ENCODE data around the gene TRIM7. TPM values are rescaled to one million over a fixed set of nuclear protein-coding genes. Genes with fewer than 3 reads are reported as not detected.

TRIM7 gene
- total and polyA plus RNA-seq, 2 of the 4 experiments (the other 2 are of a cell fraction) = 0.54 to 1.0 TPM

DNA sequence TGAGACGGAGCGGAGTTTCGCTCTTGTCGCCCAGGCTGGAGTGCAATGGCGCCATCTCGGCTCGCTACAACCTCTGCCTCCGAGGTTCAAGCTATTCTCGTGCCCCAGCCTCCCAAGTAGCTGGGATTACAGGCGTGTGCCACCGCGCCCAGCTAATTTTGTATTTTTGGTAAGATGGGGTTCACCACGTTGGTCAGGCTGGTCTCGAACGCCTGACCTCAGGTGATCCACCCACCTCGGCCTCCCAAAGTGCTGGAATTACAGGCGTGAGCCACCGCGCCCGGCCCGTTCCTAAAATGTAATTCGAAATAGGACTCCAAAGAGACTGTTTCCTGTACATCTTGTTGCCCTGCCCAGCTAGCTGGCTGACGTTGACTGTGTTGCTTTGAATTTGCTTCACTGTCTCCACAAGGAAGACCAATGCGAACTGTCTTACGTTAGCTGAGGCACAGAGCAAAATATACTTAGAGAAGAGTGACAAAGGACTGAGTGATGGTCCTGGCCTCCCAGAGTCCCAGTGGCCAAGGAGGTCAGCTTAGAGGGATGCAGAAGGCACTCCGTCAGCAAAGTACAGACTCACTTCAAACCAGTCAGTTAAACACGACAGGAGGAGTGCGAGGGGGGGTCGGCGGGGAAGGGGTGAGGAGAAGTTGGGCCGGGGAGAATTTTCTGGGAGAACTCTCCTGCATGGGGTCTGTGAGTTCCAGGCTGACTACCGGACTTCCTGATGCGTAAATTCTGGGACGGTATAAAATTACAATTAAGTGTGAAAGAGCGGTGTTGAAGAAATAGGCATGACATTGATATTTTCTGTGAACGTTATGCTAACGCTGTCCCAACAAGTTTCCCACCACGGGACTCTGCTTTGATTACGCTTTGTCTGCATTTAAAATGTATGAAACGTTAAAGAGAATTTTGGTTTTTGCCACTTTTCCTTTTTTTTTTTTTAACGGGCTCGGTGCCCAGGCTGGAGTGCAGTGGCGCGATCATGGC, 11.3 kb upstream of the TRIM7 start:
- Histone ChIP-seq H2AK5ac (ENCODE audit: low read depth, low read length) (no peak overlapping the region; the same call in 1 of the 2 replicates), H2BK5ac (ENCODE audit: low read depth, low read length, poor library complexity, severe bottlenecking) (no peak overlapping the region), H3K4ac (ENCODE audit: low read depth, low read length) (no peak overlapping the region; the same call in 1 of the 2 replicates), H3K4me3 (ENCODE audit: insufficient read depth, low read depth, low read length) (peak overlapping the region; percentile 33; the same call in 1 of the 2 replicates), H4K5ac (ENCODE audit: low read depth, low read length) (peak overlapping the region; percentile 13; the same call in 1 of the 2 replicates), H3K56ac (ENCODE audit: extremely low read depth, insufficient read depth, low read length) (no peak overlapping the region), H3K27me3 (ENCODE audit: control insufficient read depth, insufficient read depth, low read length) (no peaks in the 10 kb centered on the region; the same call in 1 of the 2 replicates), H3K9me1 (ENCODE audit: insufficient read depth, low read length) (peaks cover 8% of the 10 kb centered on the region; the same call in 1 of the 2 replicates), H3K14ac (replicated peaks; ENCODE audit: low read depth, low read length) (peak overlapping the region; percentile 63; the same call in 1 of the 2 replicates), H3K18ac (ENCODE audit: low read depth, low read length) (no peak overlapping the region), H4K91ac (ENCODE audit: insufficient read depth, low read depth, low read length) (no peak overlapping the region), H2AFZ (replicated peaks; ENCODE audit: low read length, poor library complexity) (peak overlapping the region; percentile 88), H2BK20ac (ENCODE audit: low read depth, low read length) (no peak overlapping the region), H3K4me2 (ENCODE audit: low read depth, low read length) (peak overlapping the region; percentile 74), H4K8ac (ENCODE audit: low read depth in 2 of 2, low read length in 2 of 2) (no peak overlapping the region; a peak in 1 of 4 replicates), H3K4me1 (ENCODE audit: control insufficient read depth, insufficient read depth, low read length) (0 out of 2 replicates have a peak, but pooled peaks cover 2% of the 10 kb centered on the region), H2BK15ac (ENCODE audit: low read depth, low read length) (no peak overlapping the region), H3K9me3 (ENCODE audit: control insufficient read depth, insufficient read depth, low read length) (no peaks in the 10 kb centered on the region), H3K9ac (ENCODE audit: low read depth, low read length) (0 out of 2 replicates have a peak overlapping the region, but pooled peaks have one; percentile 14), H4K20me1 (ENCODE audit: insufficient read depth, low read length) (peaks cover 6% of the 10 kb centered on the region), H2AK9ac (replicated peaks; ENCODE audit: low read depth, low read length, poor library complexity) (no peak overlapping the region), H3K79me1 (ENCODE audit: low read depth in 1 of 2, low read length in 2 of 2) (no peaks in the 10 kb centered on the region), H3K23ac (ENCODE audit: low read depth, low read length) (peak overlapping the region; percentile 66; the same call in 1 of the 2 replicates), H2BK120ac (ENCODE audit: low read depth, low read length) (no peak overlapping the region), H3K27ac (ENCODE audit: insufficient read depth, low read length) (no peak overlapping the region), H3K36me3 (ENCODE audit: control insufficient read depth, insufficient read depth, low read length) (no peaks in the 10 kb centered on the region)
- in situ Hi-C loops (cut with MboI; ENCODE audit: low sequenced_read_pairs) (no loop called here), dilution Hi-C loops (cut with HindIII; ENCODE audit: low sequenced_read_pairs, unreplicated experiment) (no loop called here), intact Hi-C loops (cut with micrococcal nuclease) (no loop called here)
- ATAC-seq (ENCODE audit: low read depth) (no peak), DNase-seq (no peak)
- ChIA-PET POLR2A (ENCODE audit: unreplicated experiment) (no interaction called here), CTCF (no interaction called here)
- BruUV-seq (replicated peaks) = no TSS peak
- WGBS, 2 experiments (ENCODE audit: extremely low coverage in 2 of 2, insufficient read length in 1 of 2) = 27% methylated on average over 11 of the region's 44 CpGs; no CpG with 5 or more reads in 1 of the 2 experiments
- TF ChIP-seq FOS (IDR thresholded peaks at IDR 0.05; ENCODE audit: low read depth, low read length) (no peak), CHD1 (IDR thresholded peaks at IDR 0.05; ENCODE audit: low read depth, low read length) (no peak), NFE2L2 (IDR thresholded peaks at IDR 0.05; ENCODE audit: low read depth, low read length) (no peak), RAD21 (IDR thresholded peaks at IDR 0.05; ENCODE audit: low read length) (no peak), MAFK (IDR thresholded peaks at IDR 0.05; ENCODE audit: low read depth, low read length) (no peak), POLR2A (IDR thresholded peaks at IDR 0.05; ENCODE audit: low read depth, low read length) (no peak), MXI1 (IDR thresholded peaks at IDR 0.05; ENCODE audit: borderline replicate concordance, low read depth, low read length) (no peak), SMC3 (IDR thresholded peaks at IDR 0.05; ENCODE audit: low read depth, low read length) (no peak), MAZ (IDR thresholded peaks at IDR 0.05; ENCODE audit: borderline replicate concordance, low read depth, low read length) (no peak), BHLHE40 (IDR thresholded peaks at IDR 0.05; ENCODE audit: low read depth, low read length) (no peak)
- TF ChIP-seq, protein P1, sequence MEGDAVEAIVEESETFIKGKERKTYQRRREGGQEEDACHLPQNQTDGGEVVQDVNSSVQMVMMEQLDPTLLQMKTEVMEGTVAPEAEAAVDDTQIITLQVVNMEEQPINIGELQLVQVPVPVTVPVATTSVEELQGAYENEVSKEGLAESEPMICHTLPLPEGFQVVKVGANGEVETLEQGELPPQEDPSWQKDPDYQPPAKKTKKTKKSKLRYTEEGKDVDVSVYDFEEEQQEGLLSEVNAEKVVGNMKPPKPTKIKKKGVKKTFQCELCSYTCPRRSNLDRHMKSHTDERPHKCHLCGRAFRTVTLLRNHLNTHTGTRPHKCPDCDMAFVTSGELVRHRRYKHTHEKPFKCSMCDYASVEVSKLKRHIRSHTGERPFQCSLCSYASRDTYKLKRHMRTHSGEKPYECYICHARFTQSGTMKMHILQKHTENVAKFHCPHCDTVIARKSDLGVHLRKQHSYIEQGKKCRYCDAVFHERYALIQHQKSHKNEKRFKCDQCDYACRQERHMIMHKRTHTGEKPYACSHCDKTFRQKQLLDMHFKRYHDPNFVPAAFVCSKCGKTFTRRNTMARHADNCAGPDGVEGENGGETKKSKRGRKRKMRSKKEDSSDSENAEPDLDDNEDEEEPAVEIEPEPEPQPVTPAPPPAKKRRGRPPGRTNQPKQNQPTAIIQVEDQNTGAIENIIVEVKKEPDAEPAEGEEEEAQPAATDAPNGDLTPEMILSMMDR (conservative IDR thresholded peaks at IDR 0.05; ENCODE audit: low read depth, low read length) = no peak
- TF ChIP-seq, protein P2, sequence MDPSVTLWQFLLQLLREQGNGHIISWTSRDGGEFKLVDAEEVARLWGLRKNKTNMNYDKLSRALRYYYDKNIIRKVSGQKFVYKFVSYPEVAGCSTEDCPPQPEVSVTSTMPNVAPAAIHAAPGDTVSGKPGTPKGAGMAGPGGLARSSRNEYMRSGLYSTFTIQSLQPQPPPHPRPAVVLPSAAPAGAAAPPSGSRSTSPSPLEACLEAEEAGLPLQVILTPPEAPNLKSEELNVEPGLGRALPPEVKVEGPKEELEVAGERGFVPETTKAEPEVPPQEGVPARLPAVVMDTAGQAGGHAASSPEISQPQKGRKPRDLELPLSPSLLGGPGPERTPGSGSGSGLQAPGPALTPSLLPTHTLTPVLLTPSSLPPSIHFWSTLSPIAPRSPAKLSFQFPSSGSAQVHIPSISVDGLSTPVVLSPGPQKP (IDR thresholded peaks at IDR 0.05; ENCODE audit: borderline replicate concordance, low read depth, low read length) = no peak
- TF ChIP-seq, protein P3, sequence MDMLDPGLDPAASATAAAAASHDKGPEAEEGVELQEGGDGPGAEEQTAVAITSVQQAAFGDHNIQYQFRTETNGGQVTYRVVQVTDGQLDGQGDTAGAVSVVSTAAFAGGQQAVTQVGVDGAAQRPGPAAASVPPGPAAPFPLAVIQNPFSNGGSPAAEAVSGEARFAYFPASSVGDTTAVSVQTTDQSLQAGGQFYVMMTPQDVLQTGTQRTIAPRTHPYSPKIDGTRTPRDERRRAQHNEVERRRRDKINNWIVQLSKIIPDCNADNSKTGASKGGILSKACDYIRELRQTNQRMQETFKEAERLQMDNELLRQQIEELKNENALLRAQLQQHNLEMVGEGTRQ (IDR thresholded peaks at IDR 0.05; ENCODE audit: low read depth, low read length) = no peak

Data from IMR-90 (cell line).